Dermis microvascular lymphatic vessel endothelial cell (primary cell): ENCODE data around the gene RNF14. TPM values are rescaled to one million over a fixed set of nuclear protein-coding genes. Genes with fewer than 3 reads are reported as not detected.
"Not testable (repeated sequence)": the region's sequence is repeated elsewhere in the genome, so short reads cannot be mapped to it uniquely, and the experiment has no call there.

Source experiments
- DNase-seq, 2 donors: peaks; one replicate each; pipeline versions ENCODE4 v3.0.0 to v3.0.0-alpha.2; 2010; ENCODE audit warnings: low read depth in 2 of 2
- total RNA-seq: library from RNA; depleted of rRNA; stranded (reverse); fragments of >200 nt; gene quantifications from 2 replicates; pipeline ENCODE4 v1.2.1, GENCODE V29; 2014

Gene RNF14
- total RNA-seq, 1 donor from 2014 or later: 46.0 TPM

DNA sequence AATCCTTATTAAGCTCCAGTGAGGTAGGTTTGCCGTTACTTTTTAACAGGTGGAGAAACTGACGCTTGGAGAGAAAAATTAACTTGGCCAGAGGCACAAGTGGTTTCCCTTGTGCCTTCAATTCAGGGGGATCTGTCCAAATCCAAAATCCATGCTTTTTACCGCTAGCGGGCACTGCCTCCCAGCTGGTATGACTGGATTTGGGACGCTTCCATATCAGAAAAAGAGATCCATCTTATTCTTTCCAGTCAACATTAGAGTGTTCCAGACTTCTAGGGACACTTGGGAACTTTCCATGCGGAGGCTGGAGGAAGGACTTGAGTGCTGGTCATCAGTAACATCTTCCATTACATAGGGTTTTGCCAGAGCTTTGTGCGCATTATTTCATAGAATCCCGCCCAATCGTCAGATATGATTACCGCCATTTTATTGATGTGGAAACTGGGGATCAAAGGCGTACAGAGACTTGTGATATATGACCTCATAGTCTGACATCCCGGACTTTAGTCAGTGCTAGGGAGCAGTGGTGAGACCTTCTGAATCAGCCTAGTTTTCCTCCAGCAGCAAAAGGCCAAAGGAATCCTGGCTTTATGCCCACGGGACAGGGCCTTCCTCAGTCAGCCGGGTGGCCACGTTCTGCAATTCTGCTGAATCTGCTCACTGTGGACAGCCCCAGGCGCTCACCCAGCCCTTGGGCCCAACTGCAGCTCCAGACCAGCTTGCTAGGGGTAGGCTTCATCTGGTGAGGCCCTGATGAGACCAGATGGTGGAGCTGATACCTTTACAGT is 45.0 kb downstream of the RNF14 start:
- DNase-seq: peak; percentile 1 to 69

DNA sequence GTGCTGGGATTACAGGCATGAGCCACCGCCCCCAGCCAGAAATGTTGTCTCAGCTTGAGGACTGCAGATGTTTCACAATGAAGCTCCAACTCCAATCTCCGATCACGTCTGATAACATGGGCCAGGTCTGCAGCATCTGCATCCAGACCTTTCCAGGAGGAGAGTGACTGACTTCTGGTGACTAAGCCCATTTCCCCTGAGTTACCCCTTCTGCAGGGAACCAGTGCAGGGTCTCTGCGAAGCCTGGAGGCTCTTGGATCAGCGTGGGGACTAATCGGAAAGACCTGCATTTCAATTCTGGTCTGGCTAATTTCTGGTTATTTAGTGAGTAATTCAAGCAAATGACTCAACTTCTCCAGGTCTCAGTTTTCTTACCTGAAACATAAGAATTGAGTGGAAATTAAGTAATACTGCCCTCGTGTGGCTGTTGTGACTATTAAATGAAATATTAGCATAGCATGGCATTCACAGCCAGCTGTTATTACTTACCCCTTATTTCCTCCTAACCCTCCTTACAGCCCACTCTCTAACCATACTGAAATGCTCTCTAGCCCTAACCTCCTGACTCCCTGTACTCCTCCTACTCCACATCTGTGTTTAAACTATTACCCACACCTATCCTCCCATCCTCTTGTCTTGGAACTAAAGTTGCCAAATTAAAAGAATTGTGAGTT is 46.1 kb downstream of the RNF14 start:
- DNase-seq: peak; percentile 17 to 80

DNA sequence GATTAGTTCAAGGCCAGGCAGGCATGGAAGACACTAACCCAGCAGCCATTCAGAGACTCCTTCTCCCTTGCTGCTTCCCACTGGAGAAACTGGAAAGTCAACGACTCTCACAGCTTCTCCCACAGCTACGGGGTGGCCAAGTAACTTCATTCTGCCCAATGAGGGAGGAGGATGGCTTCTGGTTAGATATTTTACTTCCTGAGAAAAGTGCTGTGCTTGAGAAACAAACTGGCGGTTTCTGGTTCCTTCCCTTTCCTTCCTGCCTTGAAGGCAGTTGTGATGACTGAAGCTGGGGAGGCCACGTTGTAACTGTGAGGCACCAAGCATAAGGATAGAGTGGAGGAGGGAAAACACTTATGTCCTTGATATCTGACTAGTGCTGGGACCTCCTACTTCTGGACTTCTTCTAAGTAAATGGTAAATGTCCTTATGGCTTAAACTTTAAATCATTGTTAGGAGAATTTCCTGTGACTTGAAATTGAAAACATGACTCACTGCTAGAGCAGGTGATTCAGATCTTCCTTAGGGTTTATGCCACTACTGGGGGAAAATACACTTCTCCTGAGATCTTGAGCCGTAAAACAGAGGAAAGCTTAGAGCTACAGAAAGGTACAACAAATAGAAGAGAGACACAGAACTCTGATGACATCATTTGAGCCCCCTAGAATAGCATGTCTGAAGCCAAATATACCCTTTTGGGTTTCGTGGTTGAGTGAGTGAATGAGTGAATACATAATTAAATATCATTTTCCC is 47.1 kb downstream of the RNF14 start:
- DNase-seq: peak in 1 of 2 donors; percentile 89

DNA sequence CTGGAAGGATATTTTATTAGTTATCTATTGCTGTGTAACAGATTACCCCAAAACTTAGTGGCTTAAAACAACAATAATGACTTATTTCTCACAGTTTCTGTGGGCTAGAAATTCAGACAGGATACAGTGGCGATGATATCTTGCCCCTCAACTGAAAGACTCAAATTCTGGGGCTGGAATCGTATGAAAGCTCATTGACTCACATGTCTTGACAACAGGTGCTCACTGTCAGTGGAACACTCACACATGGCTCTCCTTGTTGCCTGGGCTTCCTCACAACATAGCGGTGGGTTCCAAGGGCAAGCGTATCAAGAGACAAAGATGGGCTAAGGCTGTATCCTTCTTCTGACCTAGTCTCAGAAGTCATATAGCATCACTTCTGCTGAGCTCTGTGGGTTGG is 47.7 kb downstream of the RNF14 start:
- no peak for DNase-seq

DNA sequence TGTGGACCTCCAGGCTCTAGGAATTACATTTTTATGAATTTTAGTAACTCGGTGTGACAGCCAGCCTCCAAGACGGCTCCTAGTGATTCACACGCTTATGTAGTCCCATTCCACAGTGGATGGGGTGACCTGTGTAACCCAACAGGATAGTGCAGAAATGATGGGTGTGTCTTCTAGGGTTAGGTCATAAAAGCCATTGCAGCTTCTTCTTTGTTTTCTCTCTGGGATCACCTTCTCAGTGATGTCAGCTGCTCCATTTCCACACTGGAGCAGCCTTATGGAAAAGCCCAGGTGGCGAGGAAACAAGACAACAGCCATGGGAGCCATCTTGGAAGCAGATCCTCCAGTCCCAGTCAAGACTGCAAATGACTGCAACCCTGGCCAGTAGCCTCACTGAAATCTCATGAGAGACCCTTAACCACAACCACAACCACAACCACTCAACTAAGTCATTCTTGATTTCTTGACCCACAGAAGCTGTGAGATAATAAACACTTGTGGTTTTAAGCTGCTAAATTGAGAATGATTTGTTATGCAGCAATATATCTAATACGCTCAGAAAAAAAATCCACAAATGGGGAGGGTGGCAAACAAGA is 49.0 kb downstream of the RNF14 start:
- DNase-seq: no peak

DNA sequence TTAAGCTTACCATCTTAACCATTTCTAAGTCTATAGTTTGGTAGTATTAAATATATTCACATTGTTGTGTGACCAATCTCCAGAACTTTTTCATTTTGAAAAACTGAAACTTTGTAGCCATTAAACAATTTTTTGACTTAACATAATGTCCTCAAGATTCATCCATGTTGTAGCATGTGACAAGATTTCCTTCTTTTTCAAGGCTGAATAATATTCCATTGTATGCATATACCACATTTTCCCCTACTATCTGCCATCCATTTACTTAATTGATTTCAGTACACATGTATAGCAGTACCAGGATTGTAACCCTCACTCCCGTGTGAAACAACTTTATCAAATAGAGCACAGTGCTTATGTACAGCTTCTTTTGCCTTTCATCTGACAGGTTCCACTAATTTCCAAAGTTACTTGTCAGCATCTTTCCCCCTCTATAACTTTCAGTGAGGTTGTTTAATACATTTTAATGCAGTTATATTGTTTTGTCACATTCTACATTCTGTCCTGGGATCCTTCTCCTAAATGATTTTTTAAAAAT is 51.3 kb downstream of the RNF14 start:
- DNase-seq: no peak

DNA sequence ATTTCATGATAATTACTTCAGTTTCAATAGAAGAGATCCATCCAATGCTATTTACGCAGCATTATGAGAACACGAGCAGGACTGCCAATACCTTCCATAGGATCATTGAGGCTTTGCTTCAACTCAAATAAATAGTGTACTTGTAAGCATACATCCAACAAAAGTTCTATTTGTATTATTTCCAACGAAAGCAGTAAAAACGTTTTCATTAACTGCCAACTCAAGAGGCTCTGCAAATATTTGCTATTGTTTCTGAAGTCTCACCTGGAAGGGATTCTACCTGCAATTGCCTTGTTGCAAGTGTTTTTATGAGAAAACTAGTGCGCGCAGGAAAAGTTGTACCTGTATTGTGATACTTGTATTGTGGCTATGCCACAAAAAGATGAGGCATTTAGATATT is 54.9 kb downstream of the RNF14 start:
- DNase-seq: no peak

DNA sequence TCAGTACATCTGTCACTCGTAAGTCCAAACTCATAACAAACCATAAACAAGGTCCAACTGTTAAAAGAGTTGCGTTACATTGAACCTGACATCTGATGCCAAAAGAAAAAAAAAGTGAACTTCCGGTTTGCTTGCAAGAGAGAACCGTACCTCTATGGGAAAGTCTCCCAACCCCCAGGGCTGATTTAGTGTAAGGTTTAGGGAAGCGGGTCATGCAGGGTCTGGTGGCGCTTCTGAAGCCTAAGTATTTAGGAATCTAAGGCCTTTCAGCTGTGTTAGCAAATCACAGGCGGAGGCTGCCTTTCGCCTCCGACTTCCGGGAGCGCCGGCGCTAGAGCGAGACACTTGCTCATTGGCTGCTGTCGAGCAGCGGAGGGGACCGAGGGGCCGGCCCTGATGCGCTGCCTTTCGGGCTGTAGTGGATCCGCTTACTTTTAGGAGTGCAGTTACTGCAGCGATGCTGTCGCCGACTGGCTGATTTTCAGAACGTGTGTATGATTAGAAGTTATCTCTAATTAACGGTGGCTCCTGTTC is 55.9 kb downstream of the RNF14 start:
- peak; percentile 43 to 74 for DNase-seq

DNA sequence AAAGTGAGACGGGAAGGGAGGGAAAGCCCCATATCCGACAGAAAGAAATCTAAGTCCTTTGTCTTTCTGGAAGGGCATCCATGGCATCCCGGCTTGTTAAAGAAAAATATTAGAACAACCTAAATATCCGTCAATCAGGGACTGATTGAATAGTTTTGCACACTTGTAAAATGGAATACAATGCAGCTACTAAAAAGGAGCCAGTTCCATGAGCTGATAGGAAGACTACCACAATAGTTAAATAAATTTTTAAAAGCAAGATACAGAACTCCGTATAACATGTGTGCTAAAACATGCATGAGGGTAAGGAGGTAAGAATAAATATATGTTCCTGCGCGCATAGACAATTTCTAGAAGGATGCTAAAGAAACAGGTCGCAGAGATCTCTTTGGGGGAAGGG is 56.7 kb downstream of the RNF14 start:
- DNase-seq: no peak

DNA sequence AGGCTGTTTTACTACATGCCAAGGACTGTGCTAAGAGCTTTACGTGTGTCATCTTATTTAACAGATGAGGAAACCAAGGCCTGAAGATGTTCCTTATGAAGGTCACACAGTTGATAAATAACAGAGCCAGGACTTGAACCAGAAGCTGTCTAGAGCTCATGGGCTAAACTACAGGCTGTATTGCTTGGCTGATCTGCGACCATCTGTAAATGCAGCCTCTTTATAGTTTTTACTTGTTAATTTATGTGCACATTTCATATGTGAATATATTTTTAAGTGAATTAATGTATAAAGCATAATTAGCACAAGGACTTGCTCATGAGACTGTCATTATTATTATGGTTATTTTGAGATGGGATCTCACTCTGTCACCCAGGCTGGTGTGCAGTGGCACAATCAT is 63.2 kb downstream of the RNF14 start:
- DNase-seq: no peak

DNA sequence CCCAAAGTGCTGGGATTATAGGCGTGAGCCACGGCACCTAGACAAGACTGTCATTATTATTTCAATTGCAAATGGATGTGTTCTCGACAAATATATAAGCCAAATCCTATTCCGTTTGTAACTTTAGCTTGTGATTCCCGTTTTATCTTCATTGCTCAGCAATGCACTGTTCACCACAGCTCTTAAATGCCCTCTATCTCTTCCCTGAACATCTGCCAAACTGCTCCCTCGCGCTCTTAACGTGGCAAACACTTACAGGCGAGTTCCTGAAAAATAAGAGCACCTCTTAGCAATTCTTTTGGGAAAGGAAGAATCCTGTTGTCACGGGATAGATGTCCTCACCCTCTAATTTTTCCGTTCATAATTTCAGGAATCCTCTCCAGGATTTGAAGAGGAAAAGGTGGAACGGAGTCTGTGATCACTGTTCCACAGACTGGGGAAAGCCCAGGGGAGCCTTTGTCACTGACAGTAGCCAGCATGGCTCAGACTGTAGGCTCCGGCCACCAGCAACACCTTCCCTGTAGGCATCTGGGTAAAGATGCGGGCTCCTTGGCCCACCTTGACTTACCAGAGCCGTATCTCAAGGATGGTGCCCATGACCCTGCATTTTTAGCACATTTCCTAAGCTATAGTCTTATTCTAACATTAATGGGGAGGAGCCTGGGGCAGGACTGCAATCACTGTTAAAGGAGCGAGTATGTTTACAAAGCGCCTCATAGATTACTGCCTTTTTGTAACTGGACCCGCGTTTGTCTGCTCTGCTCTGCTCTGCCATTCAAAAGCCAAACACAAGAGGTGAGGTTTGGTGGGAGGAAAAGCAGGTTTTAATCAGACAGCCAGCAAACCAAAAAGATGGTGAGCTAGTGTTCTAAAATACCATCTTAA is 64.1 kb downstream of the RNF14 start:
- no peak for DNase-seq

DNA sequence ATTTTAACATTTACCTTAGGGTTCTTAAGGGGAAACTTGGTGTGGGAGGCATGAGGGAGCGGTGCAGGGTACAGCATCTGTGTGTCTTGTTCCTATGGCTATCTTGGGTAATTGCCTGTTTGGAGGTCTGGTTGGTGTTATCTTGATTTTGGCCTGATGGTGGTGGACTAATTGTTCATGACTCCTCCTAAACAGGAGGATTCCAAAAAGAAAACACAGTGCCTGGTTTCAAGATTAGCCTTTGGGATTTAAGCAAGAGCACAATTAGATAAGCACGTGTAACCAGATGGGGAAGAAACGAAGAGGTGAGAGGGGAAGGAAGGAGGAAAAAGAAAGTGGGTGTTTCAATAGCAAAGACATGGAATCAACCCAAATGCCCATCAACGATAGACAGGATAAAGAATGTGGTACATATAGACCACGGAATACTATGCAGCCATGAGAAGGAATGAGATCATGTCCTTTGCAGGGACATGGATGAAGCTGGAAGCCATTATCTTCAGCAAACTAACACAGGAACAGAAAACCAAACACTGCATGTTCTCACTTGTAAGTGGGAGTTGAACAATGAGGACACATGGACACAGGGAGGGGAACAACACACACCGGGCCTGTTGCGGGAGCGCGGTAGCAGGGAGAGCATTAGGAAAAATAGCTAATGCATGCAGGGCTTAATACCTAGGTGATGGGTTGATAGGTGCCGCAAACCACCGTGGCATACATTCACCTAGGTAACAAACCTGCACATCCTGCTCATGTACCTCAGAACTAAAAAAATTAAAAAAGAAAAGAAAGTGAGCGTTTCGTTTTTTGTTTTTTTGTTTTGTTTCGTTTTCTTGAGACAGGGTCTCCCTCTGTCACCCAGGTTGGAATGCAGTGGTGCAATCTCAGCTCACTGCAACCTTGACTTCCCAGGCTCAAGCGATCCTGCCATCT is 65.0 kb downstream of the RNF14 start:
- DNase-seq: not testable (repeated sequence)

DNA sequence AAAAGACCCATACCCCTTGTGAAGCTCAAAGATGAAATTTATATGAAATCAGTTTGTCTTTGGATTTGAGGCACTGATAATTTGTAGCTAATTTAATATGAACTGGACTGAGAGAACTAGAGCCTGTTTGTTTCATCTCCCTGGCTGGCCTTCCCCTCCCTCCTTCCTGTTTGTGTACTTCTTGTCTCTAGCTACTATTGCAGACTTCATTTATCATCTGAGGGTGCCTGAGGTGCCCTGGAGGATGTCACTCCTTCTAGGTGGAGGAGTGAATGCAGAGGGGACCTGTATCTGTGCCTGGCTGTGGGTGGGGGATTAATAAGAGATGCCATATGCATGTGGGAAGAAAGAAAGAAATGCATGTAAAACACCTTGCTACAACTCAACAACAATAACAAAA is 66.1 kb downstream of the RNF14 start:
- DNase-seq: no peak

DNA sequence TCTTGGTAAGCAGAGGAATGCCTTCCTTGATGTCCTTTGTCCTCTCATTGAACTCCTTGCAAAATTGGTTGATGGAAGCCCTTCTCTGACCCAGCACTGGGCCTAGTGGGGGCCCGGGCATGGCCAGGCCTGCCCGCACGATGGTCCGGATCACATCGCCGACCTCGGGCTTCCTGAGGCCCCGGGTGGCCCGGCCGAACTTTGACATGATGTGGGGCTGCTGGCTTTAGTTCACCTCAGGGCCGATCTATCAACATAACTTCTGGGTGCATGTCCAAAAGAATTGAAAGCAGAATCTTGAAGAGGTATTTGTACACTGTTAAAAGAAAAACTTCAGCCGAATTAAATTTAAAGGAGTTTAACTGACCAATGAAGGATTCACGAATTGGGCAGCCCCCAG is 68.0 kb downstream of the RNF14 start:
- DNase-seq: no peak

DNA sequence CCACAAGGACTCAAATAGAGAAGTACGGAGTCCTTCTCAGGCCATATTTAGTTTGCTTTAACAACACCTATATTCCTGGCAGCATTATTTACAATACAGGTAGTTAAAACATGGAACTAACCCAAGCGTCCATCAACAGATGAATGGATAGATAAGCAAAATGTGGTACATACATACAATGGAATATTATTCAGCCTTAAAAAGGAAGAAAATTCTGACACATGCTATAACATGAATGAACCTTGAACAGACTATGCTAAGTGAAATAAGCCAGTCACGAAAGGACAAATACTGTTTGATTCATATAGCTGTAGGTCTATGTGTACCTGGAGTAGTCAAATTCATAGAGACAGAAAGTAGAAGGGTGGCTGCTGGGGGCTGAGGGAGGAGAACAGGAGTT is 68.7 kb downstream of the RNF14 start:
- not testable (repeated sequence) for DNase-seq

DNA sequence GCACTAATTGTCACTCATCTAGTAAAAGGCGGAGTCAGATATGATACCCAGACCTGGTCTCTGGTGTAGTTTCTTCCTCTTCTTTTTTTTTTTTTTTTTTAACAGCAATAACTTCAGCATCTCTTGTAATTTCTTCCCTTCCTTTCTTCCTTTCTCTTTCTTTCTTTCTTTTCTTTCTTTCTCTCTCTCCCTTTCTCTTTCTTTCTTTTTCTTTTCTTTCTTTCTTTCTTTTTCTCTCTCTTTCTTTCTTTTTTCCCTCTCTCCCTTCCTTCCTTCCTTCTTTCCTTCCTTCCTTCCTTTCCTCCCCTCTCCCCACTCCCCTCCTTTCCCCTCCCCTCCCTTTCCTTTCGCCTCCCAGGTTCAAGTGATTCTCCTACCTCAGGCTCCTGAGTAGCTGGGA is 69.8 kb downstream of the RNF14 start:
- DNase-seq: no peak
